ENCODE measurements around the gene HIGD1C.
"Not testable (repeated sequence)": the region's sequence is repeated elsewhere in the genome, so short reads cannot be mapped to it uniquely, and the experiment has no call there.

The HIGD1C gene

DNA sequence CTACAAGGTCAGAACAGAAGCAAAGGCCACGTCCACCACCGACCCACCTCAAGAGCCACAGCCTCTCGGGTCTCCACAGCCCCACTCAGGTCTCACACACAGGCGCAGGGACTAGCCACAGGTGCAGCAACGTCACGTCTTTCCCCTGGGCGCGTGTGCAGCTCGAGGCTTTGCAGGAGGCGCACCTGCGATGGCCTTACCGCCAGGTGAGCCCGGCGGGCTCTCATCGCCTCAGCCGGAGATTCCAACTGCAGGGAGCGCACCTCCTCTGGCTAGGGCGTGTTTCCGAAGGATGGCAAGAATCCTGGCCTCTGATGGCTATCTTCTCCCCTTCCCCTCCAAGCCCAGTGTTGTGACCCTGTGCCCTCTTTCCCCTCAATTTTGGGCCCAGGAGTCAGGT is at the start of gene HIGD1C:
Gene HIGD1C, plus strand, starts transcription at position 35 of the 400 bp plus-strand sequence. CDS start 1,455 bp downstream, outside the sequence.
- DNase-seq (ENCODE audit: low spot score) = no peak

- not testable (repeated sequence) for DNase-seq (ENCODE audit: low spot score)
Observed at GRCh38 chr12:50908479-50908878, 43.9 kb upstream of the HIGD1C start.

DNA sequence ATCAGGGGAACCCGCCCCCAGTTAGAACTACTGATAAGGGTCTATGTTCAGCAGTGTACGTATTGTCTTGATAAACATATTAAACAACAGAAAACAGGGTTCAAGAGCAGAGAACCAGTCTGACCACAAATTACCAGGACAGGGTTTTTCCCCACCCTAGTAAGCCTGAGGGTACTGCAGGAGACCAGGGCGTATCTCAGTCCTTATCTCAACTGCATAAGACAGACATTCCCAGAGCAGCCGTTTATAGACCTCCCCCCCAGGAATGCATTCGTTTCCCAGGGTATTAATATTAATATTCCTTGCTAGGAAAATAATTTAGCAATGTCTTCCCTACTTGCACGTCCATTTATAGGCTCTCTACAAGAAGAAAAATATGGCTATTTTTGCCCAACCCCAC is 40.0 kb upstream of the HIGD1C start:
- not testable (repeated sequence) for DNase-seq (ENCODE audit: low spot score)

DNA sequence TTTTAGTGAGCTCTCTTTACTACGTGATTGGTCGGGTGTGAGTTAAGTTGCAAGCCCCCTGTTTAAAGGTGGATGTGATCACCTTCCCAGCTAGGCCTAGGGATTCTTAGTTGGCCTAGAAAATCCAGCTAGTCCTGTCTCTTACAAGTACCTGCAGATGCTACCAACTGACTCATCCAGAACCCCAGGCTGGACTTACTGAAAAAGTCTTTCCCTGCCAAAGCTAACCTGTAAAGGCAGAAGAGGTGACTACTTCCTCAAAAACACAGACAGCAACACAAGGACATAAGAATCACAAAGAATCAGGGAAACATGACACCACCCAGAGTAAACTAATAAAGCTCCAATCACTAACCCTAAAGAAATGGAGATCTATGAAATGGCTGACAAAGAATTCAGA is 39.1 kb upstream of the HIGD1C start:
- no peak for DNase-seq (ENCODE audit: low spot score)

DNA sequence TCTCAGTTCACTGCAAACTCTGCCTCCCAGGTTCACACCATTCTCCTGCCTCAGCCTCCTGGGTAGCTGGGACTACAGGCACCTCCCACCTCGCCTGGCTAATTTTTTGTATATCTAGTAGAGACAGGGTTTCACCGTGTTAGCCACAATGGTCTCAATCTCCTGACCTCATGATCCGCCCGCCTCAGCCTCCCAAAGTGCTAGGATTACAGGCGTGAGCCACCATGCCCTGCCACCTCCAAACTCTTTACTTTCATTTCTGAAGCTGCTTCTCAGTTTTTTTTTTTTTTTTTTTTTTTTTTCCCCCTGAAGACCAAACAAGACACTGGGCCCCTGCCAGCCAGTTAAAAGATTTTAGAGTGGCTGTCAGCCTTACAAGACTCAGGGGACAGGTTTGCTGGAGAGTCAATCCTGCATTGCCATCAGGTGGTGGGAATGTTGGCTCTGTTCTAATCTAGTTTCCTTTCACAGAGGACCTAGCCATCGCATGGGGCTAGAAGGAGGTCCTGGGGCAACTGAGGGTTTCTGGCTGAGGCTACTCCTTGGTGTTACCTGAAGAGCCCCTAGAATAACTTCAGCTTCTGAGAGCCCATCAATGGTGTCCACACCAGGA is 37.4 kb upstream of the HIGD1C start:
- DNase-seq (ENCODE audit: low spot score) = no peak

GRCh38 chr12:50916292-50916691 is 36.1 kb upstream of the HIGD1C start:
- no peak for DNase-seq (ENCODE audit: low spot score)

DNA sequence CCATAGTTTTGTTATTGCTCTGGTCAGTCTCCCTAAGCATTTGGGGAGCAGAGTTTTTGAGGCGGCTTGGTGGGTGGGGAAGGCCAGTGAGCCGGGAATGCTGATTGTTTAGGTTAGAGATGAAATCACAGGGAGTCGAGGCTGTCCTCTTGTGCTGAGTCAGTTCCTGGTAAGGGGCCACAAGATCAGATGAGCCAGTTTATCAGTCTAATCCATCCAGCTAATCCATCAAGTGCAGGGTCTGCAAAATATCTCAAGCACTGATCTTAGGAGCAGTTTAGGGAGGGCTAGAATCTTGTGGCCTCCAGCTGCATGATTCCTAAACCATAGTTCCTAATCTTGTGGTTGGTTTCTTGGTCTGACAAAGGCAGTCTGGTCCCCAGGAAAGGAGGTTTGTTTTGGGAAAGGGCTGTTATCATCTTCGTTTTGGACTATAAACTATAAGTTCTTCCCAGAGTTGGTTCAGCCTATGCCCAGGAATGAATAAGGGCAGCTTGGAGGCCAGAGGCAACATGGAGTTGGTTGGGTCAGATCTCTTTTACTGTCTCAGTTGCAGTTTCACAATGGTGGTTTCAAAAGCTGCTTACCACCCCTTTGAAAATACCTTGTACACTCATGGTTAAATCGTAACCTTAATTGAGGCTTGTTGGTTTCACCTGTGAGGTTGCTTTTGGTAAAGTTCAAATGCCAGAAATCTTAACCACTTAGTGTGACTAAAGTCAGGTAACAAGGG is 33.6 kb upstream of the HIGD1C start:
- no peak for DNase-seq (ENCODE audit: low spot score)

- no peak for DNase-seq (ENCODE audit: low spot score)
Observed at GRCh38 chr12:50922820-50923219, 29.5 kb upstream of the HIGD1C start.

- DNase-seq (ENCODE audit: low spot score) = peak; percentile 44
Observed at GRCh38 chr12:50923361-50924130, 28.8 kb upstream of the HIGD1C start.

GRCh38 chr12:50924131-50924438 is 28.3 kb upstream of the HIGD1C start:
- no peak for DNase-seq (ENCODE audit: low spot score)

DNA sequence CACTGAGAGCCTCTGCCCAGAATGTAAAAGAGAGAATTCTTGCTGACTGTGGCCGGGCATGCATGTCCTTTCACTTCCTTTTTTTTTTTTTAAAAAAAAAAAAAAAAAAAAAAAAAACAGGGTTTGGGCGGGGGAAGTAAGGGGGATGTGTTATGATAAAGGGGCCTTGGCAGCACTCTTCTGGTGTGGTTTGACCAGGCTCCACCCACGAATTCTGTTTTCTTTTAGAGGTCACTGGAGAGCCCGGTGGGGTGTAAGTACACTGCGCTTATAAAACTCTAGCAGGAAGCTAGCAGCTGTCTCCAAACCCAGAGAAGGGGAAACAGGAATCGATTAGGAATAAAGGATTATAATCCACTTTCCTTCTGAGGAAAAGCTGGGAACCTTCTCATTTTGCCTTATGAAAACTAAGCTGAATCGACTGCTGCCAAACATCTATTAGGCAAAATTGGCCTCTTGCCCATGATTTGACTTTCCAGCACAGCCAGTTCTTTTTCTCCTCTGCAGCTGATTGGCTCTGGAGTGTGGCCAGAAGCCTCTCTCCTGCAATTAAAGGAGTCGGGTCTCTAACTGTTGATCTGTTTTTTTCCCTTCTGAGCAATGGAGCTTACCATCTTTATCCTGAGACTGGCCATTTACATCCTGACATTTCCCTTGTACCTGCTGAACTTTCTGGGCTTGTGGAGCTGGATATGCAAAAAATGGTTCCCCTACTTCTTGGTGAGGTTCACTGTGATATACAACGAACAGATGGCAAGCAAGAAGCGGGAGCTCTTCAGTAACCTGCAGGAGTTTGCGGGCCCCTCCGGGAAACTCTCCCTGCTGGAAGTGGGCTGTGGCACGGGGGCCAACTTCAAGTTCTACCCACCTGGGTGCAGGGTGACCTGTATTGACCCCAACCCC is 27.7 kb upstream of the HIGD1C start:
- peak; percentile 95 for DNase-seq (ENCODE audit: low spot score)

- peak; percentile 62 for DNase-seq (ENCODE audit: low spot score)
Observed at GRCh38 chr12:50925342-50925651, 27.0 kb upstream of the HIGD1C start.

- DNase-seq (ENCODE audit: low spot score) = peak; percentile 41
Observed at GRCh38 chr12:50925920-50926319, 26.4 kb upstream of the HIGD1C start.

DNA sequence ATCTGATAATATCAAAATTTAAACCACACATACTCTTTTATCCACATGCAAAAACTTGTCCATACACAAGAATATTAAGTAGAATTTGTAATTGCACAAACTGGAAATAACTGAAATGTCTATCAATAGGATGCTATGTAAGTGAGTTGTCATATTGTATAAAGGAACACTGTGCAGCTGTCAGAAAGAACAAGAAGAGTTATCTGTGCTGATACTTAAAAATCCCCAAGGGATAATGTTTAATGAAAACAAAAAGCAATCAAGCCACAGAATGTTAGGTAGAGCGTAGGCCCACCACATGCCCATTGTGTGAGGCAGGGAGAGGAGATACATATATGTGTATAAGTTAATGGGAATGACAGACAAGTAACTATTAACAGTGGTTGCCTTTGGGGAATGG is 25.9 kb upstream of the HIGD1C start:
- peak; percentile 50 for DNase-seq (ENCODE audit: low spot score)

DNA sequence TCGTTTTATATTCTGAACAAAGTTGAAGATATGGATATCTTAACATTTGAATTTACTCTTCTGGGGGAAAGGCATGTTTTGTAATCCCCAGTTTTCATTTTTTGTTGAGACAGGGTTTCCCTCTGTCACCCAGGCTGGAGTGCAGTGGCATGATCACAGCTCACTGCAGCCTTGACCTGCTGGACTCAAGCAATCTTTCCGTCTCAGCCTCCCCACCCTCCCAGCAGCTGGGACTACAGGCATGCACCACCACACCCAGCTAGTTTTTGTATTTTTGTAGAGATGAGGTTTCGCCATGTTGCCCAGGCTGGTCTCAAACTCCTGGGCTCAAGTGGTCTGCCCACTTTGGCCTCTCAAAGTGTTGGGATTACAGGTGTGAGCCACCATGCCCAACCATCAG is 25.4 kb upstream of the HIGD1C start:
- peak; percentile 61 for DNase-seq (ENCODE audit: low spot score)

- DNase-seq (ENCODE audit: low spot score) = peak; percentile 52
Observed at GRCh38 chr12:50927356-50927755, 25.0 kb upstream of the HIGD1C start.

DNA sequence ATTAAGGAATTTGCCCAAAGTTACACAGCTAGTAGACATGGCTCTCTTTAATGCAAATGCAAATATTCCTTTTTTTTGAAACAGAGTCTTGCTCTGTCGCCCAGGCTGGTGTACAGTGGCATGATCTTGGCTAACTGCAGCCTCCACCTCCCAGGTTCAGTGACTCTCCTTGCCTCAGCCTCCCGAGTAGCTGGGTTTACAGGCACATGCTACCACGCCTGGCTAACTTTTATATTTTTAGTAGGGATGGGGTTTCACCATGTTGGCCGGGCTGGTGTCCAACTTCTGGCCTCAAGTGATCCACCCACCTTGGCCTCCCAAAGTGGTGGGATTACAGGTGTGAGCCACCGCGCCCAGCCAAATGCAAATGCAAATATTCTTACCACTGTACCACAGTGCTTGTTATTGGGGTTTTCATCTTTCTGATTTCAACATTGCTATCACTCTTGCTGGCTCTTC is 24.5 kb upstream of the HIGD1C start:
- DNase-seq (ENCODE audit: low spot score) = no peak

DNA sequence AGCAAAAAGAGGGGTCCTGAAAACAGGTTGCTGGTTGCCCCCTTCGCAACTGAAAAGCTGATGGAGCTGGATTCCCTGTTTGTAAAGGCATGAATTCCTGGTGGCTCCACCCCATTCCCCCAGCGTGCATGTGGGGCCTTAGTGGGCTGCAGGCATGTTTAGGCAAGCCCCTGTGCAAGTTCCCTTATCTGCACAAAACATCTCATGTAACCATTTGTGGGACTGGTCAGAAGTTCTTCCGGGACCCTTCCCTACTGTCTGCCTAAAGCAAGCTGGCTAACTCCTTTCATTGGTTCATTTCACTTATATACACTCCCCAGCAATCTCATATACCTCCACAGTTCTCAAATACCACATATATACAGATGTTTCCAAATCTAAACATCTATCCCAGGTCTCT is 24.0 kb upstream of the HIGD1C start:
- peak; percentile 52 for DNase-seq (ENCODE audit: low spot score)

- no peak for DNase-seq (ENCODE audit: low spot score)
Observed at GRCh38 chr12:50929831-50930230, 22.5 kb upstream of the HIGD1C start.

- not testable (repeated sequence) for DNase-seq (ENCODE audit: low spot score)
Observed at GRCh38 chr12:50930477-50930876, 21.9 kb upstream of the HIGD1C start.

GRCh38 chr12:50932787-50933280 is 19.5 kb upstream of the HIGD1C start:
- DNase-seq (ENCODE audit: low spot score) = no peak

All from hematopoietic multipotent progenitor cell treated with erythropoietin and hydrocortisone succinate and interleukin-3 and kit ligand, for 17 days (in vitro differentiated cells).